ENCODE data around the gene TAGAP. TPM values are rescaled to one million over a fixed set of nuclear protein-coding genes. Genes with fewer than 3 reads are reported as not detected.

Gene TAGAP
- total and polyA plus RNA-seq, 10 of the 15 experiments (the other 5 are each of a cell fraction or from before 2014, with no cell fraction given): 5.3 to 27.4 (median 18.9) TPM

GRCh38 chr6:159043251-159043650, 1.5 kb downstream of the TAGAP start:
- no peak overlapping the region; the same call in 1 of the 2 replicates for H3K9ac ChIP-seq (ENCODE audit: control insufficient read depth, insufficient read depth, low read length)
- RAD21 ChIA-PET (ENCODE audit: unreplicated experiment): interaction anchor here (0.7 to 9.6 kb wide), 20 partner anchors 11 to 102 kb away, joined by 3 to 298 read pairs (median 8); partner anchors contain the start of gene RSPH3

GRCh38 chr6:159042826-159043181, 2.0 kb downstream of the TAGAP start:
- peaks cover 41% of the 10 kb centered on the region for H3K4me1 ChIP-seq (ENCODE audit: control insufficient read depth, insufficient read depth, low read length)
- RAD21 ChIA-PET (ENCODE audit: unreplicated experiment): interaction anchor here (1.2 to 9.6 kb wide), 11 partner anchors 10 to 103 kb away, joined by 3 to 298 read pairs (median 13); partner anchors contain the start of gene RSPH3
- H3K9me3 ChIP-seq (replicated peaks; ENCODE audit: control insufficient read depth, insufficient read depth, low read length): no peaks in the 10 kb centered on the region; the same call in 1 of the 3 replicates
- SMC1A ChIA-PET (ENCODE audit: uncharacterized antibody, unreplicated experiment): interaction anchor here (0.7 to 14.9 kb wide), 15 partner anchors 10 to 93 kb away, joined by 3 to 415 read pairs (median 9); partner anchors contain the start of gene RSPH3
- peak overlapping the region; percentile 75 for H3K4me2 ChIP-seq (ENCODE audit: control insufficient read depth, insufficient read depth)
- peaks cover 2% of the 10 kb centered on the region; the same call in 1 of the 2 replicates for H3K79me2 ChIP-seq (ENCODE audit: control insufficient read depth, insufficient read depth, low read length)
- TSS peak; percentile 69 for BruUV-seq (replicated peaks)
- no peaks in the 10 kb centered on the region for H4K20me1 ChIP-seq (ENCODE audit: control insufficient read depth, insufficient read depth)
- intact Hi-C loops (cut with micrococcal nuclease; ENCODE audit: unreplicated experiment) (loop anchor here (1.0 to 10.0 kb wide), 4 partner anchors 35 to 932 kb away; no protein-coding TSS in a partner anchor), in situ Hi-C loops (cut with MboI) (loop anchor here (5.0 kb wide), 1 partner anchor 64 kb away; no protein-coding TSS in a partner anchor)
- no peak overlapping the region for H2AFZ ChIP-seq (ENCODE audit: control insufficient read depth, low read depth, low read length)
- no peaks in the 10 kb centered on the region for H3K27me3 ChIP-seq (replicated peaks in 1 of 2; ENCODE audit: control insufficient read depth in 2 of 2, insufficient read depth in 2 of 2, low read length in 1 of 2)
- POLR2A ChIA-PET: interaction anchor here (0.6 to 5.5 kb wide), 2 partner anchors 34 to 64 kb away, joined by 3 to 79 read pairs; no protein-coding TSS in a partner anchor
- no peak for ATAC-seq
- H3K36me3 ChIP-seq (ENCODE audit: control insufficient read depth in 2 of 2, insufficient read depth in 2 of 2, low read length in 1 of 2): peaks cover 8 to 10% of the 10 kb centered on the region in 2 experiments; a peak in 3 of 4 replicates
- no peak for FAIRE-seq
- H3K4me3 ChIP-seq: peak overlapping the region; percentile 60; the same call in 1 of the 2 replicates
- WGBS (ENCODE audit: insufficient coverage, insufficient replicate concordance, low lambda C conversion rate, missing lambda C conversion rate): 2% methylated on average over 5 of the region's 5 CpGs
- no peak overlapping the region for H3K9ac ChIP-seq (ENCODE audit: control insufficient read depth, insufficient read depth, low read length)
- no peak for DNase-seq (ENCODE audit: low read depth, low spot score)
- CTCF ChIA-PET: interaction anchor here (0.8 to 16.7 kb wide), 12 partner anchors 10 to 92 kb away, joined by 3 to 481 read pairs (median 14); partner anchors contain the start of gene RSPH3
- peak overlapping the region; percentile 59; the same call in 1 of the 2 replicates for H3K27ac ChIP-seq (ENCODE audit: control insufficient read depth, insufficient read depth)
- TF ChIP-seq SKIL (IDR thresholded peaks at IDR 0.05; ENCODE audit: low read depth, poor library complexity, severe bottlenecking): peak; percentile 7
- TF ChIP-seq BCL11A (IDR thresholded peaks at IDR 0.05; ENCODE audit: low read depth, low read length): no peak
- TF ChIP-seq PRDM15 (CRISPR knock-in tag; IDR thresholded peaks at IDR 0.05): no peak

More at GRCh38 chr6:159043251-159043650, 1.5 kb downstream of the TAGAP start:
- DNase-seq (ENCODE audit: low read depth, low spot score) (no peak), FAIRE-seq (no peak), ATAC-seq (no peak)
- Histone ChIP-seq H3K27ac (ENCODE audit: control insufficient read depth, insufficient read depth) (no peak overlapping the region; the same call in 1 of the 2 replicates), H3K4me2 (ENCODE audit: control insufficient read depth, insufficient read depth) (peak overlapping the region; percentile 75), H3K9me3 (replicated peaks; ENCODE audit: control insufficient read depth, insufficient read depth, low read length) (no peaks in the 10 kb centered on the region; the same call in 1 of the 3 replicates), H3K27me3 (replicated peaks in 1 of 2; ENCODE audit: control insufficient read depth in 2 of 2, insufficient read depth in 2 of 2, low read length in 1 of 2) (no peaks in the 10 kb centered on the region), H3K4me1 (ENCODE audit: control insufficient read depth, insufficient read depth, low read length) (peaks cover 37% of the 10 kb centered on the region), H4K20me1 (ENCODE audit: control insufficient read depth, insufficient read depth) (no peaks in the 10 kb centered on the region), H3K79me2 (ENCODE audit: control insufficient read depth, insufficient read depth, low read length) (peaks cover 2% of the 10 kb centered on the region; the same call in 1 of the 2 replicates), H2AFZ (ENCODE audit: control insufficient read depth, low read depth, low read length) (no peak overlapping the region), H3K4me3 (peak overlapping the region; percentile 60; the same call in 1 of the 2 replicates), H3K36me3 (ENCODE audit: control insufficient read depth in 2 of 2, insufficient read depth in 2 of 2, low read length in 1 of 2) (peaks cover 7 to 8% of the 10 kb centered on the region in 2 experiments; a peak in 3 of 4 replicates)
- TF ChIP-seq KAT2A (conservative IDR thresholded peaks at IDR 0.05; ENCODE audit: control insufficient read depth, low read depth, low read length) (no peak), EP300 (IDR thresholded peaks at IDR 0.05; ENCODE audit: borderline replicate concordance in 1 of 2, control insufficient read depth in 1 of 2, low read depth in 2 of 2, low read length in 2 of 2) (0 out of 4 replicates have a peak, but pooled peaks of 1 of the 2 experiments have one; percentile 14), PAX8 (IDR thresholded peaks at IDR 0.05) (no peak), RUNX3 (IDR thresholded peaks at IDR 0.05; ENCODE audit: low read length) (peak; percentile 20; the same call in 1 of the 2 replicates), SIX5 (IDR thresholded peaks at IDR 0.05; ENCODE audit: low read depth, low read length, severe bottlenecking) (no peak), YBX1 (IDR thresholded peaks at IDR 0.05) (no peak)
- intact Hi-C loops (cut with micrococcal nuclease; ENCODE audit: unreplicated experiment) (loop anchor here (10.0 kb wide), 1 partner anchor 932 kb away; no protein-coding TSS in a partner anchor), in situ Hi-C loops (cut with MboI) (loop anchor here (5.0 kb wide), 1 partner anchor 64 kb away; no protein-coding TSS in a partner anchor)
- ChIA-PET POLR2A (interaction anchor here (0.5 to 5.5 kb wide), 14 partner anchors 13 to 92 kb away, joined by 3 to 79 read pairs (median 10); no protein-coding TSS in a partner anchor), CTCF (interaction anchor here (0.8 to 16.7 kb wide), 17 partner anchors 9 to 91 kb away, joined by 3 to 481 read pairs (median 13); no protein-coding TSS in a partner anchor), SMC1A (ENCODE audit: uncharacterized antibody, unreplicated experiment) (interaction anchor here (0.9 to 14.9 kb wide), 16 partner anchors 9 to 92 kb away, joined by 3 to 415 read pairs (median 10); no protein-coding TSS in a partner anchor)
- WGBS (ENCODE audit: insufficient coverage, insufficient replicate concordance, low lambda C conversion rate, missing lambda C conversion rate): 2% methylated on average over 6 of the region's 6 CpGs
- BruUV-seq (replicated peaks): no TSS peak
